ENCODE results near the gene CACNA2D4.

The CACNA2D4 gene

GRCh38 chr12:1847411-1847810 is 71.0 kb downstream of the CACNA2D4 start:
- DNase-seq (ENCODE audit: extremely low read depth in 1 of 2, low read depth in 1 of 2) = no peak

- no peak for DNase-seq (ENCODE audit: extremely low read depth in 1 of 2, low read depth in 1 of 2)
These were observed 71.7 kb downstream of the CACNA2D4 start for GRCh38 chr12:1846421-1847405.

GRCh38 chr12:1845886-1846285 is 72.6 kb downstream of the CACNA2D4 start:
- DNase-seq (ENCODE audit: extremely low read depth in 1 of 2, low read depth in 1 of 2) = no peak

GRCh38 chr12:1845427-1845826 is 73.0 kb downstream of the CACNA2D4 start:
- DNase-seq (ENCODE audit: extremely low read depth in 1 of 2, low read depth in 1 of 2) = no peak

- no peak for DNase-seq (ENCODE audit: extremely low read depth in 1 of 2, low read depth in 1 of 2)
These were observed 73.6 kb downstream of the CACNA2D4 start for GRCh38 chr12:1844661-1845409.

GRCh38 chr12:1844223-1844622 is 74.2 kb downstream of the CACNA2D4 start:
- no peak for DNase-seq (ENCODE audit: extremely low read depth in 1 of 2, low read depth in 1 of 2)

GRCh38 chr12:1843641-1844005 is 74.8 kb downstream of the CACNA2D4 start:
- DNase-seq (ENCODE audit: extremely low read depth in 1 of 2, low read depth in 1 of 2) = no peak

GRCh38 chr12:1842905-1843640 is 75.4 kb downstream of the CACNA2D4 start:
- no peak for DNase-seq (ENCODE audit: extremely low read depth in 1 of 2, low read depth in 1 of 2)

- DNase-seq (ENCODE audit: extremely low read depth in 1 of 2, low read depth in 1 of 2) = no peak
These were observed 76.1 kb downstream of the CACNA2D4 start for GRCh38 chr12:1842183-1842904.

GRCh38 chr12:1841586-1842182 is 76.8 kb downstream of the CACNA2D4 start:
- no peak for DNase-seq (ENCODE audit: extremely low read depth in 1 of 2, low read depth in 1 of 2)

GRCh38 chr12:1840981-1841425 is 77.4 kb downstream of the CACNA2D4 start:
- DNase-seq (ENCODE audit: extremely low read depth in 1 of 2, low read depth in 1 of 2) = no peak

- no peak for DNase-seq (ENCODE audit: extremely low read depth in 1 of 2, low read depth in 1 of 2)
These were observed 78.2 kb downstream of the CACNA2D4 start for GRCh38 chr12:1839956-1840951.

GRCh38 chr12:1839464-1839863 is 79.0 kb downstream of the CACNA2D4 start:
- no peak for DNase-seq (ENCODE audit: extremely low read depth in 1 of 2, low read depth in 1 of 2)

- no peak for DNase-seq (ENCODE audit: extremely low read depth in 1 of 2, low read depth in 1 of 2)
These were observed 79.5 kb downstream of the CACNA2D4 start for GRCh38 chr12:1838994-1839365.

GRCh38 chr12:1838205-1838993 is 80.1 kb downstream of the CACNA2D4 start:
- no peak for DNase-seq (ENCODE audit: extremely low read depth in 1 of 2, low read depth in 1 of 2)

GRCh38 chr12:1837541-1838204 is 80.8 kb downstream of the CACNA2D4 start:
- DNase-seq (ENCODE audit: extremely low read depth in 1 of 2, low read depth in 1 of 2) = no peak

- no peak for DNase-seq (ENCODE audit: extremely low read depth in 1 of 2, low read depth in 1 of 2)
These were observed 81.5 kb downstream of the CACNA2D4 start for GRCh38 chr12:1836854-1837421.
